A673 (cell line): ENCODE measurements around the gene AGBL2.

ENCODE experiments used
- CTCF ChIP-seq: fragments of 300-800, 200-600 bp; sonication (generic); conservative IDR thresholded peaks from 2 replicates; pipeline ENCODE4 v1.5.1; 2017; ENCODE audit warnings: low read depth, mild to moderate bottlenecking, antibody characterized with exemption, low read length, moderate library complexity, mixed read lengths
- EZH2 ChIP-seq: fragments of 200-600 bp; sonication (generic); IDR thresholded peaks from 2 replicates; pipeline ENCODE4 v1.6.1; 2017; ENCODE audit warnings: borderline replicate concordance, low read depth, mild to moderate bottlenecking, mixed read lengths, antibody characterized with exemption, low read length; ENCODE audit not compliant: poor library complexity, severe bottlenecking

- TF ChIP-seq CTCF (no peak), EZH2 (no peak)
These were observed 65.9 kb downstream of the AGBL2 start for GRCh38 chr11:47649276-47649675.
